Panc1 (cell line): Measurements from ENCODE around the gene GRIN2A. TPM values are rescaled to one million over a fixed set of nuclear protein-coding genes. Genes with fewer than 3 reads are reported as not detected.

ENCODE experiments used
- ATAC-seq: fragments of 200-7000 bp; cut with Tn5 transposase; 2 replicates; pipeline ENCODE4 v1.9.1; 2020; ENCODE audit warnings: mild to moderate bottlenecking, moderate library complexity
- BruUV-seq: library from RNA; stranded (reverse); fragments of 400-500 nt; replicated peaks from 2 replicates; lab custom pipeline; 2021; lab: Mats Ljungman, UMichigan
- CTCF ChIA-PET: fragments of 300-600 bp; sonication (Branson Sonifier 250); formaldehyde crosslinking; loops from one replicate; lab custom pipeline; 2022; ENCODE audit warnings: antibody characterized with exemption; lab: Charles Lee
- POLR2A ChIA-PET: fragments of 300-600 bp; sonication (Branson Sonifier 250); formaldehyde crosslinking; loops from one replicate; lab custom pipeline; 2022; ENCODE audit warnings: antibody characterized with exemption; lab: Charles Lee
- DNase-seq: peaks from one replicate; pipeline ENCODE4 v3.0.0-alpha.2; 2010; ENCODE audit warnings: low read depth, low spot score
- H3K27ac ChIP-seq: 2 replicates; pipeline ENCODE4 v1.5.1; 2011; ENCODE audit warnings: mild to moderate bottlenecking, low read length, inconsistent platforms
- H3K27me3 ChIP-seq: fragments of 200-500 bp; sonication (Bioruptor generic); 2 replicates; pipeline ENCODE4 v1.6.0; 2014; ENCODE audit warnings: low read length, inconsistent platforms; ENCODE audit not compliant: control insufficient read depth, insufficient read depth
- H3K36me3 ChIP-seq: fragments of 200-500 bp; sonication (Bioruptor generic); 2 replicates; pipeline ENCODE4 v1.5.1; 2014; ENCODE audit warnings: inconsistent platforms, mild to moderate bottlenecking, low read length, moderate library complexity; ENCODE audit not compliant: control insufficient read depth, insufficient read depth
- H3K4me1 ChIP-seq: 2 replicates; pipeline ENCODE4 v1.5.1; 2011; ENCODE audit warnings: inconsistent platforms, mild to moderate bottlenecking, low read length, moderate library complexity; ENCODE audit not compliant: control insufficient read depth, insufficient read depth
- H3K4me3 ChIP-seq, 2 experiments: 2 replicates each; pipeline ENCODE4 v1.5.1; 2011 to 2012; ENCODE audit warnings: low read depth in 2 of 2, low read length in 2 of 2, mild to moderate bottlenecking in 2 of 2, inconsistent platforms in 1 of 2, moderate library complexity in 1 of 2
- H3K9me3 ChIP-seq: fragments of 200-500 bp; sonication (Bioruptor generic); 2 replicates; pipeline ENCODE4 v1.5.1; 2014; ENCODE audit warnings: low read depth, mild to moderate bottlenecking, inconsistent platforms, low read length, moderate library complexity; ENCODE audit not compliant: control insufficient read depth, insufficient read depth
- CTCF ChIP-seq: fragments of 450-650 bp; IDR thresholded peaks from 2 replicates; pipeline ENCODE4 v1.5.1; 2017; ENCODE audit warnings: mild to moderate bottlenecking
- POLR2AphosphoS5 ChIP-seq: IDR thresholded peaks from 2 replicates; pipeline ENCODE4 v1.6.1; 2012; ENCODE audit warnings: mild to moderate bottlenecking, low read depth, low read length, moderate library complexity
- REST ChIP-seq, 2 experiments: IDR thresholded peaks; 2 replicates each; pipeline ENCODE4 v1.6.1; 2011 to 2012; ENCODE audit warnings: low read depth in 2 of 2, control low read depth in 1 of 2, low read length in 1 of 2, mild to moderate bottlenecking in 1 of 2, moderate library complexity in 1 of 2; ENCODE audit not compliant: insufficient read depth in 1 of 2
- SIN3A ChIP-seq: IDR thresholded peaks from 2 replicates; pipeline ENCODE4 v1.6.1; 2012; ENCODE audit warnings: low read depth, mild to moderate bottlenecking, low read length, moderate library complexity, borderline replicate concordance; ENCODE audit not compliant: insufficient read depth
- TCF7L2 ChIP-seq: IDR thresholded peaks from 2 replicates; pipeline ENCODE4 v1.6.1; 2011; ENCODE audit warnings: mild to moderate bottlenecking, low read depth, low read length, inconsistent platforms
- in situ Hi-C: cut with HindIII; loops from 2 replicates; pipeline ENCODE4 v1.10.0; 2016; ENCODE audit warnings: low sequenced_read_pairs, low pct_unique_long_range_greater_than_20kb
- intact Hi-C: fragments of 100-400 bp; cut with micrococcal nuclease; formaldehyde crosslinking; loops from one replicate; pipeline ENCODE4 v1.10.0; 2022; ENCODE audit not compliant: unreplicated experiment
- total RNA-seq: library from RNA; stranded (reverse); gene quantifications from one replicate; pipeline ENCODE4 v1.2.1, GENCODE V29; 2021; ENCODE audit not compliant: unreplicated experiment

The GRIN2A gene
- total RNA-seq, 1 experiment from 2014 or later: 12.3 TPM

GRCh38 chr16:9826656-9827055, 355.6 kb downstream of the GRIN2A start:
- in situ Hi-C loops (no loop called here), intact Hi-C loops (no loop called here)
- no peaks in the 10 kb centered on the region for H3K4me1 ChIP-seq
- TF ChIP-seq CTCF (no peak), SIN3A (no peak), REST (IDR thresholded peaks at IDR 0.05; ENCODE audit: insufficient read depth in 1 of 2, low read depth in 2 of 2, low read length in 1 of 2) (no peak), TCF7L2 (no peak)
- no peak overlapping the region for H3K27ac ChIP-seq
- CTCF ChIA-PET: no interaction called here
- H3K9me3 ChIP-seq: no peaks in the 10 kb centered on the region
- DNase-seq: no peak
- no TSS peak for BruUV-seq
- ATAC-seq: no peak
- H3K27me3 ChIP-seq: no peaks in the 10 kb centered on the region
- no peak overlapping the region for H3K4me3 ChIP-seq
- POLR2A ChIA-PET: no interaction called here
- no peaks in the 10 kb centered on the region for H3K36me3 ChIP-seq

- CTCF ChIA-PET: no interaction called here
- no peaks in the 10 kb centered on the region for H3K27me3 ChIP-seq
- no peak overlapping the region for H3K4me3 ChIP-seq
- H3K36me3 ChIP-seq: no peaks in the 10 kb centered on the region
- no TSS peak for BruUV-seq
- H3K4me1 ChIP-seq: no peaks in the 10 kb centered on the region
- no peak for ATAC-seq
- no peak for DNase-seq
- in situ Hi-C loops: no loop called here
- POLR2A ChIA-PET: no interaction called here
- no peak overlapping the region for H3K27ac ChIP-seq
- H3K9me3 ChIP-seq: no peaks in the 10 kb centered on the region
- intact Hi-C loops: no loop called here
- TF ChIP-seq REST (IDR thresholded peaks at IDR 0.05; ENCODE audit: insufficient read depth in 1 of 2, low read depth in 2 of 2, low read length in 1 of 2): no peak
- no peak for TF ChIP-seq TCF7L2
- no peak for TF ChIP-seq SIN3A
- no peak for TF ChIP-seq CTCF
- no peak for TF ChIP-seq POLR2AphosphoS5
Measured at GRCh38 chr16:9824200-9825068, 357.8 kb downstream of the GRIN2A start.
